HG03103 (cell line): ENCODE measurements around the gene PTPN4.

ENCODE experiments used
- ATAC-seq: cut with Tn5 transposase; IDR thresholded peaks from one replicate; pipeline ENCODE4 v1.9.1; 2021; ENCODE audit warnings: low read depth; ENCODE audit not compliant: unreplicated experiment

The PTPN4 gene

GRCh38 chr2:119732601-119733164 is 27.0 kb upstream of the PTPN4 start:
- no peak for ATAC-seq

- no peak for ATAC-seq
Measured at GRCh38 chr2:119734047-119734446, 25.7 kb upstream of the PTPN4 start.

- no peak for ATAC-seq
Measured at GRCh38 chr2:119735565-119735964, 24.2 kb upstream of the PTPN4 start.

GRCh38 chr2:119736021-119736420 is 23.7 kb upstream of the PTPN4 start:
- no peak for ATAC-seq

- ATAC-seq, result no peak
Measured at GRCh38 chr2:119739580-119740255, 20.0 kb upstream of the PTPN4 start.

DNA sequence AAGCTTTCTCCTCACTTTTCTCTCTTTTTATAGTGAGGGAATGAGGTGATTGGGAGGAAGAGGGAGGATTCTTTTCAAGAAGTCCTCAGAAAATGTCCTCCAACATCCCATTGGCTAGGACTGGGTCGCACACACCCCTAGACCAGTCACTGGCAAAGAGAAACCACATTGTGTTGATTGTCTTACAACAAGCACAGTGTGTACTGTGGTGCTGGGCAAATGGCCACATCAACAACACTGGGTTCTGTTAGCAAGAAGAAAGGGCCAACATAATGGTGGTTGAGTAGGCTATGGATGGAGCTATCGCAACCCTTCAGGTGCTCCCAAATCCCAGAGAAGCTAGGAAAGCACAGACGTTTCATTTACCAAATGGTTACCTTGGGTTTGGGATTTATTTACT is 18.7 kb upstream of the PTPN4 start:
- no peak for ATAC-seq

DNA sequence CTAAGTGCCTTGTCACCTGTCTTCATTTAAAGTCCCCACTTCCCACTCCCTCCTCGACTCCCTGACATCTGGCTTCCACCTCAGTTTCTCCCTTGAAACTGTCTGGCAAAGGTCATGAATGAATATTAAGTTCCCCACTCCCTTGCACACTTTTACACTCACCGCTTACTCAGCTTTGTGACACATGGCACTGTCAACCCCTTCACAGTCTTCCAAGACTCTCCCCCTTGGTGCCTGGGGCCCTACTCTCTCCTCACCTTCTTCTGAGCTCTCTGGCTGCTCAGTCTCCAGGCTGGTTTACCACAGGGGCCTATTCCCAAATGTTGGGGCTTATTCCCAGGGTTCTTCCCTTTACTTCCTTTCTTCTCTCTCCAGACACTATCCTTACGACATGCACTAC is 17.9 kb upstream of the PTPN4 start:
- ATAC-seq, result no peak

DNA sequence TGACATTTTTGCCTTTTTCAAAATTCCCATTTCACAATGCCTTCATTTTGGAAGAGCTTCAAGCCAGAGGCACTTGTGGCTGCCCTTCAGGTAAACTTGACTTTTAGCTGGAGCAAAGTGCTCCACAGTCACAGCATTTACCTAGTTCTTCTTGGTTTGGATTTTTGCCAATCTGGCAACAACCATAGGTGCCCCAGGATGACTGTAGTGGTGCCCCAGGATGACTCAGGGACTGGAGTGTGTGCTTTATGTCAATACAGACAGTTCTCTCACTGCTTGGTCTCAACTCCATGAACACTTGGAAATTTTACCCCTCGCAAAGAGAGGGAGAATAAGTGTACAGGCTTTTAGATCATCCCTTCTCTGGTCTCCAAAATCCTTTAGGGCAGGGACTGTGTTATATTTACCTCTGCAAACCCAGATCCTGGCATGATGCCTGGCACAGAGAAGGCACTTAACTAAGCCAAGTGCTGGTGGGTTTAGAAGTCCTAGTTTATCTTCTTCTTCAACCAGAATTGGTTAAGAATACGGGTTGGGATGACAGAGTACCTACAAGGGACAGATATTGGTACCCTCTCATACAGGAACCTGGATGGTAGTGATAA is 15.3 kb upstream of the PTPN4 start:
- no peak for ATAC-seq

- ATAC-seq, result no peak
Measured at GRCh38 chr2:119745566-119745965, 14.2 kb upstream of the PTPN4 start.

GRCh38 chr2:119746836-119747686 is 12.7 kb upstream of the PTPN4 start:
- no peak for ATAC-seq

GRCh38 chr2:119748135-119748534 is 11.6 kb upstream of the PTPN4 start:
- no peak for ATAC-seq

DNA sequence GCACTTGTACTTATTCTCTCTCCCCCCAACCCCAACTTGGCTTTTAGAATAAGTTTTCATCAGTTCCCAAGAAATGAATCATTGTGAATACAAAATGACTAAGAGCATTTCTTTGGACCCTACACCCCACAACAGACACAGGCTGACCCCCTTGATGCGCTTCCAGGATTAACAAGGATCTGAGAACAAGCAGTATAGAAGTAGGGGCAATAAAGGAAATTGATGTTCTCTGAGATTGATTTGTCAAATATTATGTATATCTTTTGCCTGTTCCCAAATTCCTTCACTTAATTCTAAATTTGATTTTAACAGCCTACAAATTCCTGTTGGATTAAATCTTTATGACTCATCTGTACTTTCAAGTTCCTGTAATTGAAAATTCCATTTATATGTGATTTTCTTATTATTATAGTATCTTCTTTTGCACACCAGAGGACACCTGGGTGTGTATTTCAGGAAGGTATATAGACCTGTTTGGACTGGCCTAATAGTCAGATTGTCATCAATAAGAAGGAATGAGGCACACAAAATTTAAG is 10.2 kb upstream of the PTPN4 start:
- no peak for ATAC-seq

DNA sequence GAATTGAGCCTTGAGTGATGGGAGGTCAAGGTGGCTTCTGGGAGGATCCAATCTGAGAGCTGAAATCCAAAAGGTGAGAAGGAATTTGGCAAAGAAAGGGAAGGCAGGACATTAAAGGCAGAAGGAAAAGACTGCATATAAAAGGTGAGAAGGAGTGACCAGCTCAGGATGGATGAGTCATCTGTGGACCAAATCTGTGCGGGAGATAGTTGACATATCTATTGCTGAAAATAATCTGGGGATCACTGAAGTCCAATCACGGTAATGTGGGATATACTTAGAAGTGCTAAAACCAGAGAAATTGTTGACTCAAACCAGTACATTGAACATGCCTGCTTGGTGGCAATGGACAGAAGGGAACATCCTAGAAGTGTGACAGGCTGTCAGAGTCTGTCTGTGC is 8.0 kb upstream of the PTPN4 start:
- ATAC-seq, result no peak

- no peak for ATAC-seq
Measured at GRCh38 chr2:119753041-119753929, 6.4 kb upstream of the PTPN4 start.

- ATAC-seq, result no peak
Measured at GRCh38 chr2:119753930-119754321, 5.8 kb upstream of the PTPN4 start.

GRCh38 chr2:119755906-119756305 is 3.8 kb upstream of the PTPN4 start:
- no peak for ATAC-seq

GRCh38 chr2:119756837-119757236 is 2.9 kb upstream of the PTPN4 start:
- no peak for ATAC-seq

DNA sequence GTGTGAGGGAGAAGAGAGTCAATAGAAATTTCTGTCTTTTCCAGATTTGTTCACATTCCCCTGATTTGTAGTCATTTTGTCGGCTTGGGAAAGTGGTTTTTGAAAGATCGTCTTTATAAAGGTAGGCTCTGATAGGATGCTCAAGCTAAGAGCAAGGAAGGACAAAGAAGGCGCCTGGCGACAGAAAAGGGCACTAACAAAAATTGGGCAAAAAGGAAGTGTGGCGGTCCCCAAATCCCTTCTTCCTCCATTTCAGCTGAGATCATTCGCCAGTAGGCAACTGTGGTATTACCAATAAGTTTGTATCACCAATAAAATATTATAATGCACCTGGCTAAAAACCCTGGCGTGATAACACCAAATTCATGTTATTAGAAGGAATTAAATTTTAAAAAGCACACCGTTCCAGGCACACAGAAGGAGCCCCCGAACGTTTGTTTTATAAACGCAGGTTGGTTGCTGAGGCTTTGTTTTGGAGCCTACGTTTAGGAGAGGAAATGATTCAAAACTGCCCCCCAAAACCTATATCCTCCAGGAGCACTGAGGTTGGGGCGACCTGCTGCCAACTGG is 756 bp upstream of the PTPN4 start:
- no peak for ATAC-seq

DNA sequence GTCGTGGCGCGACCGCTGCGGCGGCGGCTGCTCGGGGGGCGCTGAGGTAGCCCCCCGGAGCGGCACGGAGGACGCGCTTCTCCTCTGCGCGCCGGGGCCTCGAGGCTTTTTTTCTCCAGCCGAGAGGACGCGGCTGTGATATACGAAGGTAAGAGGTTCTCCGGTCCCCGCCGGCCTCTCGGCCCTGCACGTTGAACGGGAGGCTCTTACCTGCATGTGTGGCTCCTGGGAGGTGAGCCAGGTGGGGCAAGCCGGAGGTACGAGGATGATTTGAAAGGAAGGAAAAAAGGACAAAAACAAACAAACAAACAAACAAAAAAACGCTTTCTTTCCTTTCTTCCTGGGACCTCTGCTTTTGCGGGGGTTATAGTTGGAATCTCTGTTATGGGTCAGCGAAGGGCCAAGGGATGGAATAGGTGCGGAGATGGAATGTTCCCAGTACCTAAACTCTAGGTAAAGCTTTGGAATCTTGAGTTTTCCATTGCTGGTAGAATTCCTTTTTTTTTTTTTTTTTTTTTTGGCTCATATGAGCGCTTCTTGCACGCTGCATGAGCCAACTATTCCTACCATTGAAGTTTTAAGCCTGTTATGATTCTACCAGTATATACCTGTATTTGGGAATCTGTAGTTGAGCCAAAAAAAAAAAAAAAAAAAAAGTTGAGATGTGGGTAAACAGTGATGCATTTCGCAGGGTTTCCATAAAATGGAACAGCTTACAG is 674 bp downstream of the PTPN4 start:
- ATAC-seq, result peak; percentile 4
